K562 (cell line): ENCODE results near the gene CKS2. TPM values are rescaled to one million over a fixed set of nuclear protein-coding genes. Genes with fewer than 3 reads are reported as not detected.

Experiments used
- ATAC-seq: fragments of 200-7000 bp; cut with Tn5 transposase; 3 replicates; pipeline ENCODE4 v1.9.1; 2020; ENCODE audit warnings: moderate library complexity
- BruUV-seq: library from RNA; stranded (reverse); fragments of 400-500 nt; replicated peaks from 2 replicates; lab custom pipeline; 2021; lab: Mats Ljungman, UMichigan
- CTCF ChIA-PET: fragments of 300-600 bp; formaldehyde crosslinking; extraction: SDS; loops from one replicate; lab custom pipeline; 2021; ENCODE audit warnings: low intra/inter-chr PET ratio; lab: Yijun Ruan, JAX
- POLR2A ChIA-PET: fragments of 300-600, 350-650 bp; sonication (Branson Sonifier 250); formaldehyde crosslinking; extraction: SDS; loops from one replicate; lab custom pipeline; 2021; ENCODE audit warnings: antibody characterized with exemption, inconsistent platforms; lab: Yijun Ruan, JAX
- DNase-seq, 4 experiments: peaks; one replicate each; pipeline versions ENCODE4 v3.0.0 to v3.0.0-alpha.2; 2011 to 2018; ENCODE audit warnings: low spot score in 3 of 4, mixed read lengths in 3 of 4; ENCODE audit errors: extremely low read depth in 1 of 4
- FAIRE-seq: peaks from 2 replicates; lab custom pipeline; 2011; peaks lifted over from hg19 to GRCh38; lab: Jason Lieb, UNC
- H2AFZ ChIP-seq: 2 replicates; pipeline ENCODE4 v1.6.0; 2011; ENCODE audit warnings: low read depth, low read length, control low read depth, inconsistent platforms
- H3K27ac ChIP-seq: fragments of 200-600 bp; 3 replicates; pipeline ENCODE4 v1.8.0; 2011; ENCODE audit warnings: low read depth, mild to moderate bottlenecking, control low read depth, inconsistent platforms, low read length, moderate library complexity, mixed read lengths; ENCODE audit errors: extremely low read depth
- H3K27me3 ChIP-seq, 2 experiments: fragments of 300-600 bp in 1 of 2; 2 replicates in 1 of 2; 3 replicates in 1 of 2; pipeline versions ENCODE4 v1.6.0 to v1.8.0; 2011; ENCODE audit warnings: inconsistent platforms in 2 of 2, low read length in 2 of 2, mild to moderate bottlenecking in 1 of 2, mixed read lengths in 1 of 2, moderate library complexity in 1 of 2; ENCODE audit not compliant: control insufficient read depth in 2 of 2, insufficient read depth in 2 of 2
- H3K36me3 ChIP-seq: fragments of 300-600 bp; 3 replicates; pipeline ENCODE4 v1.8.0; 2011; ENCODE audit warnings: mild to moderate bottlenecking, low read length, inconsistent platforms; ENCODE audit not compliant: control insufficient read depth, insufficient read depth
- H3K4me1 ChIP-seq, 2 experiments: fragments of 200-600 bp in 1 of 2; replicated peaks in 1 of 2; 2 replicates in 1 of 2; 3 replicates in 1 of 2; pipeline versions ENCODE4 v1.5.1 to v1.8.0; 2011; ENCODE audit warnings: inconsistent platforms in 2 of 2, low read length in 2 of 2, mild to moderate bottlenecking in 1 of 2, mixed read lengths in 1 of 2, moderate library complexity in 1 of 2; ENCODE audit not compliant: control insufficient read depth in 2 of 2, insufficient read depth in 2 of 2
- H3K4me2 ChIP-seq: 2 replicates; pipeline ENCODE4 v1.6.1; 2011; ENCODE audit warnings: low read length, control low read depth, inconsistent platforms, mixed read lengths; ENCODE audit not compliant: insufficient read depth
- H3K4me3 ChIP-seq: fragments of 200-600 bp; sonication (generic), shearing (Covaris generic); 2 replicates; pipeline ENCODE4 v1.5.1; 2016; ENCODE audit warnings: control low read depth, inconsistent platforms
- H3K79me2 ChIP-seq: fragments of 200-600 bp; 3 replicates; pipeline ENCODE4 v1.8.0; 2011; ENCODE audit warnings: low read length, inconsistent platforms; ENCODE audit not compliant: control insufficient read depth, insufficient read depth
- H3K9ac ChIP-seq, 2 experiments: 2 replicates each; pipeline versions ENCODE4 v1.6.0 to v1.6.1; 2011; ENCODE audit warnings: low read depth in 2 of 2, low read length in 2 of 2, control low read depth in 1 of 2, inconsistent platforms in 1 of 2, mild to moderate bottlenecking in 1 of 2, mixed read lengths in 1 of 2; ENCODE audit not compliant: insufficient read depth in 1 of 2
- H3K9me1 ChIP-seq: one replicate; pipeline ENCODE4 v1.6.0; 2011; ENCODE audit warnings: inconsistent platforms, mild to moderate bottlenecking, low read length, moderate library complexity; ENCODE audit not compliant: control insufficient read depth, insufficient read depth
- H3K9me3 ChIP-seq: replicated peaks from 2 replicates; pipeline ENCODE4 v1.5.1; 2011; ENCODE audit warnings: low read depth, low read length, inconsistent platforms; ENCODE audit not compliant: control insufficient read depth, insufficient read depth
- H4K20me1 ChIP-seq: replicated peaks from 2 replicates; pipeline ENCODE4 v1.6.1; 2011; ENCODE audit warnings: low read length, inconsistent platforms, mixed read lengths; ENCODE audit not compliant: control insufficient read depth, insufficient read depth
- CEBPB ChIP-seq: fragments of 450-650 bp; IDR thresholded peaks from 2 replicates; pipeline ENCODE4 v1.6.1; 2016; ENCODE audit warnings: missing genetic modification characterization, missing compliant biosample characterization
- CEBPG ChIP-seq, 3 experiments: fragments of 200-800 bp in 1 of 3; sonication (Bioruptor generic) in 1 of 3; sonication (generic) in 1 of 3; formaldehyde crosslinking in 1 of 3; IDR thresholded peaks in 2 of 3; conservative IDR thresholded peaks in 1 of 3; 2 replicates each; pipeline versions ENCODE4 v1.6.1 to v1.8.0; 2016 to 2022; ENCODE audit warnings: missing compliant biosample characterization in 2 of 3, missing genetic modification characterization in 2 of 3, mild to moderate bottlenecking in 1 of 3, missing genetic modification reagents in 1 of 3
- PREB ChIP-seq: sonication (generic); formaldehyde crosslinking; IDR thresholded peaks from 2 replicates; pipeline ENCODE4 v1.8.1; 2023; ENCODE audit warnings: mild to moderate bottlenecking, missing genetic modification reagents
- PRPF4 ChIP-seq: fragments of 200-400 bp; formaldehyde crosslinking; IDR thresholded peaks from one replicate; pipeline ENCODE4 v1.6.1; 2017; ENCODE audit warnings: low read length, low read depth, mild to moderate bottlenecking; ENCODE audit not compliant: insufficient read depth, poor library complexity, severe bottlenecking
- TEAD4 ChIP-seq, 2 experiments: sonication (generic) in 1 of 2; formaldehyde crosslinking in 1 of 2; IDR thresholded peaks; 2 replicates each; pipeline versions ENCODE4 v1.6.1 to v1.8.0; 2012 to 2022; ENCODE audit warnings: borderline replicate concordance in 1 of 2, inconsistent platforms in 1 of 2, low read length in 1 of 2, mild to moderate bottlenecking in 1 of 2, missing genetic modification reagents in 1 of 2
- TFE3 ChIP-seq: fragments of 450-650 bp; formaldehyde crosslinking; IDR thresholded peaks from 2 replicates; pipeline ENCODE4 v1.4.0; 2020; ENCODE audit warnings: mild to moderate bottlenecking, mixed read lengths
- ZNF274 ChIP-seq: IDR thresholded peaks from 2 replicates; pipeline ENCODE4 v1.6.1; 2011; ENCODE audit warnings: low read depth, mild to moderate bottlenecking, low read length, moderate library complexity, borderline replicate concordance
- ZNF316 ChIP-seq: fragments of 450-650 bp; IDR thresholded peaks from 2 replicates; pipeline ENCODE4 v1.6.1; 2016
- WGBS: fragments of 100-300 bp; shearing (Covaris generic); methylation state at CpG from one replicate; pipeline ENCODE4 v1.1.6; 2016; ENCODE audit warnings: low coverage, mixed read lengths; ENCODE audit not compliant: insufficient coverage; ENCODE audit errors: missing lambda C conversion rate; 5-methylcytosine and 5-hydroxymethylcytosine counted together
- in situ Hi-C: fragments of 300-500 bp; cut with MboI; formaldehyde crosslinking; loops from 4 replicates; pipeline ENCODE4 v1.15.0; 2018; ENCODE audit warnings: inconsistent platforms, mixed read lengths
- intact Hi-C: fragments of 100-400 bp; cut with micrococcal nuclease; formaldehyde crosslinking; loops from 2 replicates; pipeline ENCODE4 v1.14.2; 2022
- polyA plus RNA-seq, 8 experiments: library from polyadenylated mRNA; depleted of rRNA in 4 of 8; stranded (reverse) in 5 of 8; unstranded in 3 of 8; fragments of >200 nt; fragmentation: Nextera tagmentation in 2 of 8; fragmentation: Illumina TruSeq in 1 of 8; extraction: Ambion mirVana in 2 of 8; extraction: Trizol in 1 of 8; gene quantifications; 2 replicates each; pipeline versions ENCODE4 v1.2.1 to v1.2.3, GENCODE V29; 2011 to 2014; ENCODE audit warnings: inconsistent platforms in 1 of 8, missing spikeins in 1 of 8
- total RNA-seq, 7 experiments: library from RNA; depleted of rRNA in 6 of 7; stranded (reverse); fragments of >200 nt in 6 of 7; fragmentation: Illumina TruSeq in 2 of 7; extraction: Trizol in 2 of 7; gene quantifications; 2 replicates each; pipeline versions ENCODE4 v1.2.1 to v1.2.3, GENCODE V29; 2011 to 2021; ENCODE audit warnings: low replicate concordance in 1 of 7
- TF ChIP-seq, protein P1 (sequence below): fragments of 450-650 bp; IDR thresholded peaks from 2 replicates; pipeline ENCODE4 v1.6.1; 2016; ENCODE audit warnings: low read depth

CKS2 gene
- total and polyA plus RNA-seq, 9 of the 15 experiments (the other 6 are each of a cell fraction or from before 2014, with no cell fraction given), result 123 to 941 (median 321) TPM

- FAIRE-seq (no peak), DNase-seq (peak in 2 of 4 experiments; percentile 17 to 18), ATAC-seq (no peak)
- H3K27ac ChIP-seq, result no peak overlapping the region
- H2AFZ ChIP-seq, result no peak overlapping the region
- WGBS, result 26% methylated on average over 3 of the region's 4 CpGs
- ChIA-PET CTCF (no interaction called here), POLR2A (interaction anchor here (0.8 kb wide), 1 partner anchor 363 kb away, joined by 3 read pairs; no protein-coding TSS in a partner anchor)
- H4K20me1 ChIP-seq, result no peaks in the 10 kb centered on the region; the same call in 1 of the 2 replicates
- in situ Hi-C loops (no loop called here), intact Hi-C loops (no loop called here)
- peaks cover 56% of the 10 kb centered on the region for H3K79me2 ChIP-seq
- H3K9me1 ChIP-seq, result no peaks in the 10 kb centered on the region
- H3K9me3 ChIP-seq, result no peaks in the 10 kb centered on the region
- H3K36me3 ChIP-seq, result peaks cover 29% of the 10 kb centered on the region; the same call in 2 of the 3 replicates
- peak overlapping the region; percentile 55 for H3K4me2 ChIP-seq
- H3K9ac ChIP-seq, result peak overlapping the region; percentile 14 to 76; a peak in 1 of 4 replicates
- H3K4me1 ChIP-seq, result peaks cover 9 to 17% of the 10 kb centered on the region in 2 experiments
- no peak overlapping the region for H3K4me3 ChIP-seq
- BruUV-seq, result no TSS peak
- H3K27me3 ChIP-seq, result no peaks in the 10 kb centered on the region
- no peak for TF ChIP-seq PRPF4
- peak; percentile 88 for TF ChIP-seq CEBPB (tag)
- TF ChIP-seq PREB (CRISPR knock-in tag), result no peak
- TF ChIP-seq TEAD4 (IDR thresholded peaks at IDR 0.05; ENCODE audit: low read length), result 0 out of 2 replicates have a peak, but pooled peaks have one; percentile 1
- TF ChIP-seq TEAD4 (CRISPR knock-in tag; IDR thresholded peaks at IDR 0.05; ENCODE audit: borderline replicate concordance), result no peak
- no peak for TF ChIP-seq ZNF274
- TF ChIP-seq CEBPG (CRISPR knock-in tag; IDR thresholded peaks at IDR 0.05), result peak; percentile 46
- peak in 1 of 2 experiments; percentile 73; a peak in 2 of 4 replicates for TF ChIP-seq CEBPG (tag; conservative IDR thresholded peaks at IDR 0.05 in 1 of 2, IDR thresholded peaks at IDR 0.05 in 1 of 2)
- TF ChIP-seq ZNF316, result no peak
- TF ChIP-seq, protein P1, sequence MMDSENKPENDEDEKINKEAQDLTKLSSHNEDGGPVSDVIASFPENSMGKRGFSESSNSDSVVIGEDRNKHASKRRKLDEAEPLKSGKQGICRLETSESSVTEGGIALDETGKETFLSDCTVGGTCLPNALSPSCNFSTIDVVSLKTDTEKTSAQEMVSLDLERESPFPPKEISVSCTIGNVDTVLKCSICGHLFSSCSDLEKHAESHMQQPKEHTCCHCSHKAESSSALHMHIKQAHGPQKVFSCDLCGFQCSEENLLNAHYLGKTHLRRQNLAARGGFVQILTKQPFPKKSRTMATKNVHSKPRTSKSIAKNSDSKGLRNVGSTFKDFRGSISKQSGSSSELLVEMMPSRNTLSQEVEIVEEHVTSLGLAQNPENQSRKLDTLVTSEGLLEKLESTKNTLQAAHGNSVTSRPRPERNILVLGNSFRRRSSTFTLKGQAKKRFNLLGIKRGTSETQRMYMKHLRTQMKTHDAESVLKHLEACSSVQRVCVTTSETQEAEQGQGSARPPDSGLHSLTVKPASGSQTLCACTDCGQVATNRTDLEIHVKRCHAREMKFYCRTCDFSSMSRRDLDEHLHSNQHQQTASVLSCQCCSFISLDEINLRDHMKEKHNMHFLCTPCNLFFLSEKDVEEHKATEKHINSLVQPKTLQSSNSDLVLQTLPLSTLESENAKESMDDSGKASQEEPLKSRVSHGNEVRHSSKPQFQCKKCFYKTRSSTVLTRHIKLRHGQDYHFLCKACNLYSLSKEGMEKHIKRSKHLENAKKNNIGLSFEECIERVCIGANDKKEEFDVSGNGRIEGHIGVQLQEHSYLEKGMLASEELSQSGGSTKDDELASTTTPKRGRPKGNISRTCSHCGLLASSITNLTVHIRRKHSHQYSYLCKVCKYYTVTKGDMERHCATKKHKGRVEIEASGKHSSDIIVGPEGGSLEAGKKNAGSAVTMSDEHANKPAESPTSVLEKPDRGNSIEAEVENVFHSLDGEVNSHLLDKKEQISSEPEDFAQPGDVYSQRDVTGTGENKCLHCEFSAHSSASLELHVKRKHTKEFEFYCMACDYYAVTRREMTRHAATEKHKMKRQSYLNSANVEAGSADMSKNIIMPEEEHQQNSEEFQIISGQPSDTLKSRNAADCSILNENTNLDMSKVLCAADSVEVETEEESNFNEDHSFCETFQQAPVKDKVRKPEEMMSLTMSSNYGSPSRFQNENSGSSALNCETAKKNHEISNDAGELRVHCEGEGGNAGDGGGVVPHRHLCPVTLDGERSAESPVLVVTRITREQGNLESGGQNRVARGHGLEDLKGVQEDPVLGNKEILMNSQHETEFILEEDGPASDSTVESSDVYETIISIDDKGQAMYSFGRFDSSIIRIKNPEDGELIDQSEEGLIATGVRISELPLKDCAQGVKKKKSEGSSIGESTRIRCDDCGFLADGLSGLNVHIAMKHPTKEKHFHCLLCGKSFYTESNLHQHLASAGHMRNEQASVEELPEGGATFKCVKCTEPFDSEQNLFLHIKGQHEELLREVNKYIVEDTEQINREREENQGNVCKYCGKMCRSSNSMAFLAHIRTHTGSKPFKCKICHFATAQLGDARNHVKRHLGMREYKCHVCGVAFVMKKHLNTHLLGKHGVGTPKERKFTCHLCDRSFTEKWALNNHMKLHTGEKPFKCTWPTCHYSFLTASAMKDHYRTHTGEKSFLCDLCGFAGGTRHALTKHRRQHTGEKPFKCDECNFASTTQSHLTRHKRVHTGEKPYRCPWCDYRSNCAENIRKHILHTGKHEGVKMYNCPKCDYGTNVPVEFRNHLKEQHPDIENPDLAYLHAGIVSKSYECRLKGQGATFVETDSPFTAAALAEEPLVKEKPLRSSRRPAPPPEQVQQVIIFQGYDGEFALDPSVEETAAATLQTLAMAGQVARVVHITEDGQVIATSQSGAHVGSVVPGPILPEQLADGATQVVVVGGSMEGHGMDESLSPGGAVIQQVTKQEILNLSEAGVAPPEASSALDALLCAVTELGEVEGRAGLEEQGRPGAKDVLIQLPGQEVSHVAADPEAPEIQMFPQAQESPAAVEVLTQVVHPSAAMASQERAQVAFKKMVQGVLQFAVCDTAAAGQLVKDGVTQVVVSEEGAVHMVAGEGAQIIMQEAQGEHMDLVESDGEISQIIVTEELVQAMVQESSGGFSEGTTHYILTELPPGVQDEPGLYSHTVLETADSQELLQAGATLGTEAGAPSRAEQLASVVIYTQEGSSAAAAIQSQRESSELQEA, result 0 out of 2 replicates have a peak, but pooled peaks have one; percentile 29
- TF ChIP-seq TFE3 (CRISPR knock-in tag), result peak; percentile 35; the same call in 1 of the 2 replicates
Observed at GRCh38 chr9:89323390-89323789, 12.4 kb downstream of the CKS2 start.
